Common myeloid progenitor, CD34-positive (primary cell): ENCODE results near the gene OSBPL7.

Experiments used
- CTCF ChIA-PET: fragments of 350-600 bp; sonication (Branson Sonifier 250); formaldehyde crosslinking; loops from one replicate; lab custom pipeline; 2021; ENCODE audit warnings: antibody characterized with exemption; lab: Charles Lee
- POLR2A ChIA-PET: fragments of 350-600 bp; sonication (Branson Sonifier 250); formaldehyde crosslinking; loops from one replicate; lab custom pipeline; 2021; ENCODE audit warnings: antibody characterized with exemption; lab: Charles Lee
- DNase-seq, 3 donors: peaks; one replicate each; pipeline versions ENCODE4 v3.0.0 to v3.0.0-alpha.2; 2013
- H3K27ac ChIP-seq, 2 experiments: 1 replicate in 1 of 2; 2 replicates in 1 of 2; pipeline ENCODE4 v1.7.0; 2013; ENCODE audit warnings: inconsistent platforms in 2 of 2, low read length in 2 of 2, mild to moderate bottlenecking in 2 of 2, low read depth in 1 of 2, moderate library complexity in 1 of 2; ENCODE audit not compliant: severe bottlenecking in 2 of 2, insufficient read depth in 1 of 2, poor library complexity in 1 of 2
- H3K27me3 ChIP-seq, 5 experiments: replicated peaks in 2 of 5; 1 replicate in 3 of 5; 2 replicates in 2 of 5; pipeline versions ENCODE4 v1.6.1 to v1.7.0; 2013; ENCODE audit warnings: low read length in 4 of 5, mild to moderate bottlenecking in 2 of 5, moderate library complexity in 2 of 5, inconsistent platforms in 1 of 5; ENCODE audit not compliant: insufficient read depth in 5 of 5, control insufficient read depth in 4 of 5
- H3K36me3 ChIP-seq, 4 experiments: 1 replicate in 2 of 4; 2 replicates in 2 of 4; pipeline versions ENCODE4 v1.6.1 to v1.7.0; 2013; ENCODE audit warnings: low read length in 3 of 4, control low read depth in 1 of 4, mild to moderate bottlenecking in 1 of 4; ENCODE audit not compliant: control insufficient read depth in 4 of 4, insufficient read depth in 4 of 4
- H3K4me1 ChIP-seq, 4 experiments: 1 replicate in 3 of 4; 2 replicates in 1 of 4; pipeline versions ENCODE4 v1.6.1 to v1.7.1; 2013; ENCODE audit warnings: low read length in 3 of 4, mild to moderate bottlenecking in 3 of 4, control low read depth in 1 of 4, inconsistent platforms in 1 of 4, moderate library complexity in 1 of 4; ENCODE audit not compliant: control insufficient read depth in 4 of 4, insufficient read depth in 4 of 4; ENCODE audit errors: control extremely low read depth in 1 of 4
- H3K4me3 ChIP-seq, 7 experiments: 1 replicate in 4 of 7; 2 replicates in 3 of 7; pipeline versions ENCODE4 v1.5.1 to v1.7.0; 2013; ENCODE audit warnings: mild to moderate bottlenecking in 7 of 7, low read length in 6 of 7, moderate library complexity in 6 of 7, inconsistent platforms in 2 of 7, low read depth in 2 of 7, control low read depth in 1 of 7; ENCODE audit not compliant: insufficient read depth in 4 of 7, control insufficient read depth in 1 of 7; ENCODE audit errors: extremely low read depth in 1 of 7
- H3K9me3 ChIP-seq, 5 experiments: 1 replicate in 4 of 5; 2 replicates in 1 of 5; pipeline versions ENCODE4 v1.6.1 to v1.7.1; 2013; ENCODE audit warnings: low read length in 4 of 5, mild to moderate bottlenecking in 2 of 5, inconsistent platforms in 1 of 5, low read depth in 1 of 5, moderate library complexity in 1 of 5; ENCODE audit not compliant: control insufficient read depth in 4 of 5, insufficient read depth in 2 of 5; ENCODE audit errors: control extremely low read depth in 1 of 5
- WGBS: methylation state at CpG from one replicate; pipeline ENCODE4 v1.1.5; 2013; ENCODE audit not compliant: insufficient coverage; 5-methylcytosine and 5-hydroxymethylcytosine counted together

Gene OSBPL7

DNA sequence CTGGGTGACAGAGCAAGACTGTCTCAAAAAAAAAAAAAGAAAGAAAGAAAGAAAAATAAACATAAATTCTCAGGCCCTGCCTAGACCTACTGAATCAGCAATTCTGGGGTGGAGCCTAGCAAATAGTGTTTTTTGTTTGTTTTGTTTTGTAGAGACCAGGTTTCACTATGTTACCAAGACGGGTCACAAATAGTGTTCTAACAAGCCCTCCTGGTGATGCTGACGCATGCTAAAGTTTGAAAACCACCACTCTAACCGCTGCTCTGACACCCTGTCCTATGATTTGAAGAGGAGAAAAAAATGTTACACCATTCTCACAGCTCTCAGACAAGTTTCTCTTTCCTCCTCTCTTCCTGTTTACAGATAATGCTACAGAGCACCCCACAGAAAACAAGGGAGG lies 8.3 kb upstream of the OSBPL7 start:
- WGBS, result 67% methylated on average over 1 of the region's 3 CpGs
- CTCF ChIA-PET, result interaction anchor here (0.9 kb wide), 1 partner anchor 187 kb away, joined by 4 read pairs; no protein-coding TSS in a partner anchor
- no peak for DNase-seq
- H3K27ac ChIP-seq, result no peak overlapping the region
- H3K4me3 ChIP-seq, result peak overlapping the region in 1 of 7 experiments; percentile 91
- H3K27me3 ChIP-seq, result no peaks in the 10 kb centered on the region
- H3K9me3 ChIP-seq, result no peaks in the 10 kb centered on the region
- H3K36me3 ChIP-seq, result peaks cover 17 to 29% (median 27%) of the 10 kb centered on the region in 4 experiments
- POLR2A ChIA-PET, result no interaction called here
- H3K4me1 ChIP-seq, result peaks cover 11 to 38% (median 34%) of the 10 kb centered on the region in 4 experiments

DNA sequence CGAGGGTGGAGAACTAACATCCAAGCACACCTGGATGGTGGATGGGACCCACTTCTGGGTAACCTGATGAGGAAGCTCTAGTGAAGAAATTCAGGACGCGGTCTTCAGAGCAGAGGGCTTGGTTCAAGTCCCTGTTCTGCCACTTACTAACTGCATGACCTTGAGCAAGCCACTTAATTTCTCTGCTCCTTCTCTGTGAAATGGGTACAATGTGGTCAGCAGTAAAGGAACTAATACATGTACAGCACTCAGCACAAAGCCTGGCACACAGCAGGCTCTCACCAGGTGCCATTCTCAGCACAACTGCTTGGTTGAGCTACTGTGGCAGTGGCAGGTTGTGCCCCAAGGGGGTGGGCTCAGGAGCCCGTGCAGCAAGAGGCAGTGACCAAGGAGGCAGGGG lies 1.9 kb upstream of the OSBPL7 start:
- POLR2A ChIA-PET, result no interaction called here
- no peaks in the 10 kb centered on the region for H3K27me3 ChIP-seq

GRCh38 chr17:47822785-47823184 lies 1.2 kb upstream of the OSBPL7 start:
- POLR2A ChIA-PET, result no interaction called here
- no peaks in the 10 kb centered on the region for H3K9me3 ChIP-seq
- no peak for DNase-seq
- WGBS, result 100% methylated on average over 4 of the region's 4 CpGs
- H3K4me3 ChIP-seq, result no peak overlapping the region
- CTCF ChIA-PET, result interaction anchor here (0.8 to 2.2 kb wide), 5 partner anchors 8 to 68 kb away, joined by 3 to 11 read pairs (median 3); partner anchors contain the start of genes LRRC46, MRPL10 and SCRN2
- no peaks in the 10 kb centered on the region for H3K27me3 ChIP-seq
- no peak overlapping the region for H3K27ac ChIP-seq
- H3K4me1 ChIP-seq, result peaks cover 0 to 29% (median 23%) of the 10 kb centered on the region in 4 experiments
- peaks cover 12 to 56% (median 48%) of the 10 kb centered on the region in 4 experiments for H3K36me3 ChIP-seq

More for the DNA sequence above, 1.9 kb upstream of the OSBPL7 start:
- peaks cover 15 to 53% (median 47%) of the 10 kb centered on the region in 4 experiments for H3K36me3 ChIP-seq
- no peak for DNase-seq
- 92% methylated on average over 4 of the region's 4 CpGs for WGBS
- H3K4me1 ChIP-seq, result peaks cover 0 to 29% (median 23%) of the 10 kb centered on the region in 4 experiments
- H3K4me3 ChIP-seq, result no peak overlapping the region
- H3K27ac ChIP-seq, result no peak overlapping the region
- H3K9me3 ChIP-seq, result no peaks in the 10 kb centered on the region
- CTCF ChIA-PET, result interaction anchor here (1.5 kb wide), 1 partner anchor 67 kb away, joined by 3 read pairs; no protein-coding TSS in a partner anchor

GRCh38 chr17:47821031-47821423 lies 567 bp downstream of the OSBPL7 start:
- Histone ChIP-seq H3K27ac (peak overlapping the region; percentile 62 to 83), H3K36me3 (peaks cover 4 to 58% (median 43%) of the 10 kb centered on the region in 4 experiments), H3K4me3 (peak overlapping the region; percentile 60 to 97 (median 89)), H3K27me3 (no peaks in the 10 kb centered on the region), H3K9me3 (no peaks in the 10 kb centered on the region), H3K4me1 (peaks cover 0 to 29% (median 23%) of the 10 kb centered on the region in 4 experiments)
- no peak for DNase-seq
- WGBS, result 0% methylated on average over 2 of the region's 4 CpGs
- CTCF ChIA-PET, result interaction anchor here (0.7 to 2.2 kb wide), 8 partner anchors 9 to 70 kb away, joined by 3 to 11 read pairs (median 4); partner anchors contain the start of genes LRRC46, MRPL10 and SCRN2
- POLR2A ChIA-PET, result no interaction called here

DNA sequence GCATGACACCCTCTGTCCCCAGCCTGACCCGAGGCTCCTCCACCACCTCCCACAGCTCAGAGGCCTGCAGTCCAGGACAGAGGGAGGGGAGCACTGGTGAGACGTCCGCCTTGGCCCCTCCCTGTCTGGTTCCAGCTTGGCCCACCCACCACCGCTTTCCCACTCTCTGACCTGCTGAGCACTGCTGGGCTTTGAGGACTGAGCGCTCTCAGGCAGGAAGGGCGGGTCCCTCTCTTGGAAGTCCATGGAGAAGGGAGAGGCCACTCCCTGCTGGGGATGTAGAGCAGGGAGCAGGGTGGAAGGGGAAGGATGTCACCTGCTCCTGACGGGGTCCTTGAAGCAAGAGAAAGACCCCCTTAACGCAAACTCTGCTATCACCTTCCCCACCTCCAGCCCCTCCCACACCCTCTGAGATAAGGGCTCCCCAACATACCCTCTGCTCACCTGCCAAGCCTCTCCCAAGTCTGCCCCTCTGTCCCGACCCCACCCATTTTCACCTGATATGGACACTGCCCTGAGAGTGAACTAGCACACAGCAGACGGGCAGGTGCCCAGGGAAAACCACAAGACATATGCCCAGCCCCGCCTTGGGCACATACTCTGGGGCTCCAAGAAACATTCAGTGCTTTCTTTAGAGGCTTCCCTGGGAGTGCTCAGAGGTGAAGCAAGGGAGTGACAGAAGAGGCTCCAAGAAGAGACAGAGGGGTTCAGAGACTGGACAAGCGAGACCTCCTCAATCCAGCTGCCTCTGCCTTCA lies 1.4 kb downstream of the OSBPL7 start:
- WGBS, result 86% methylated on average over 7 of the region's 12 CpGs
- ChIA-PET CTCF (interaction anchor here (2.2 kb wide), 1 partner anchor 20 kb away, joined by 7 read pairs; the partner anchor contains the start of gene SCRN2), POLR2A (no interaction called here)
- H3K36me3 ChIP-seq, result peaks cover 4 to 60% (median 44%) of the 10 kb centered on the region in 4 experiments
- peak overlapping the region in 3 of 7 experiments; percentile 8 to 97 (median 90) for H3K4me3 ChIP-seq
- DNase-seq, result no peak
- peaks cover 0 to 29% (median 23%) of the 10 kb centered on the region in 4 experiments for H3K4me1 ChIP-seq
- H3K27me3 ChIP-seq, result no peaks in the 10 kb centered on the region
- H3K9me3 ChIP-seq, result no peaks in the 10 kb centered on the region
- no peak overlapping the region for H3K27ac ChIP-seq

DNA sequence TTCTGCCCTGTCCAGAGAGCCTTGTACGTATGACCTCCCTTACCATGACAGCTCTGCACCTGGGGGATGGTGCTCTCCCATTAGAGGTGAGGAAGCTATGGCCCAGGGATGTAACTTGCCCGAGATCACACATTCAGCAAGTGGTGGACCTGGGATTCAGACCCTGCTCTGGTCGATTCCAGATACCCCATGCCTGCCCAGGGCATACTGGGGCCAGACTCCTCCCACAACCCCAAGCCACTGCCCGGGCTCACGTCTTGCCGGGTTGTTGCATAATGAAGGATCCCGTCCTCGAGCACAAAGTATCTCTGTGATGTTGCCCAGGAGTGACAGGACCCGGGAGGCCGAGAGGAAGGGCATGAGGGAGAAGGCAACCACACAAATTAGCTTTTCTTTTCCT lies 2.1 kb downstream of the OSBPL7 start:
- no peaks in the 10 kb centered on the region for H3K27me3 ChIP-seq
- no peaks in the 10 kb centered on the region for H3K9me3 ChIP-seq
- POLR2A ChIA-PET, result no interaction called here
- no peak for DNase-seq
- H3K36me3 ChIP-seq, result peaks cover 4 to 66% (median 48%) of the 10 kb centered on the region in 4 experiments
- H3K27ac ChIP-seq, result no peak overlapping the region
- CTCF ChIA-PET, result no interaction called here
- WGBS, result 100% methylated on average over 10 of the region's 10 CpGs
- peaks cover 0 to 29% (median 23%) of the 10 kb centered on the region in 4 experiments for H3K4me1 ChIP-seq
- H3K4me3 ChIP-seq, result no peak overlapping the region
